GM20431 (cell line): ENCODE data around the gene GUCA2B.

Source experiments
- in situ Hi-C: fragments of 300-500 bp; cut with MseI, MboI; formaldehyde crosslinking; loops from one replicate; pipeline ENCODE4 v1.15.0; 2020; ENCODE audit warnings: low sequenced_read_pairs; ENCODE audit not compliant: unreplicated experiment

Gene GUCA2B

GRCh38 chr1:42163536-42164503, 10.6 kb downstream of the GUCA2B start:
- in situ Hi-C loops = no loop called here

GRCh38 chr1:42164551-42165420, 11.6 kb downstream of the GUCA2B start, which contains the start of gene GUCA2A:
Gene GUCA2A, minus strand, starts transcription at chr1:42164745. Its CDS starts 33 bp downstream, at chr1:42164712.
- in situ Hi-C loops = no loop called here

- in situ Hi-C loops = no loop called here
These were observed 12.5 kb downstream of the GUCA2B start for GRCh38 chr1:42165511-42166210.

GRCh38 chr1:42167611-42168390, 14.6 kb downstream of the GUCA2B start:
- in situ Hi-C loops = no loop called here

GRCh38 chr1:42168391-42168670, 15.1 kb downstream of the GUCA2B start:
- in situ Hi-C loops = no loop called here

- in situ Hi-C loops = no loop called here
These were observed 15.6 kb downstream of the GUCA2B start for GRCh38 chr1:42168763-42169162.

- in situ Hi-C loops = no loop called here
These were observed 17.8 kb downstream of the GUCA2B start for GRCh38 chr1:42170779-42171621.

GRCh38 chr1:42171679-42172266, 18.6 kb downstream of the GUCA2B start:
- in situ Hi-C loops = no loop called here

- in situ Hi-C loops = no loop called here
These were observed 19.3 kb downstream of the GUCA2B start for GRCh38 chr1:42172381-42173133.

GRCh38 chr1:42173155-42173933, 20.1 kb downstream of the GUCA2B start:
- in situ Hi-C loops = no loop called here

GRCh38 chr1:42173961-42174735, 20.9 kb downstream of the GUCA2B start:
- in situ Hi-C loops = no loop called here

GRCh38 chr1:42175314-42176054, 22.3 kb downstream of the GUCA2B start:
- in situ Hi-C loops = no loop called here

GRCh38 chr1:42176902-42177519, 23.8 kb downstream of the GUCA2B start:
- in situ Hi-C loops = no loop called here

- in situ Hi-C loops = no loop called here
These were observed 24.4 kb downstream of the GUCA2B start for GRCh38 chr1:42177541-42177981.

GRCh38 chr1:42178249-42178648, 25.0 kb downstream of the GUCA2B start:
- in situ Hi-C loops = no loop called here
